Stimulated activated CD4-positive, alpha-beta T cell treated with anti-CD3 and anti-CD28 coated beads, Interleukin-4, amount 100 ng/mL, for 24 hours (primary cell): Measurements from ENCODE around the gene BCL2L12.

Experiments
- DNase-seq: peaks from one replicate; pipeline ENCODE4 v3.0.0-alpha.2; 2020

BCL2L12 gene

DNA sequence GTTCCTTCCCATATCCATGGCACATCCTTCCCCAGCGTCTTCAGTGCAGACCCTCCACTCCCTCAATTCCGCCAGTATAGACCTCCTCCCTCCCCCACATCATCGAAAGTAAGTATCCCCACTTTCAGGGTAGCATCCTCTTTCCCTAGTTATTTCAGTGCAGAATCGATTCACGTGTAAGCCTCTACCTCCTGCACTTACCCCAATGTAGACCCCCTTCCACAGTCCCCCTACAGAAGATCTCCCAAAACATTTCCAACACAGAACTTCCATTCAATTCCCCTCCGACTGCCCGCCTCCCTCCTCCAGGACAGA is 740 bp upstream of the BCL2L12 start:
- no peak for DNase-seq

GRCh38 chr19:49666120-49666444 is 349 bp downstream of the BCL2L12 start:
- DNase-seq = no peak

DNA sequence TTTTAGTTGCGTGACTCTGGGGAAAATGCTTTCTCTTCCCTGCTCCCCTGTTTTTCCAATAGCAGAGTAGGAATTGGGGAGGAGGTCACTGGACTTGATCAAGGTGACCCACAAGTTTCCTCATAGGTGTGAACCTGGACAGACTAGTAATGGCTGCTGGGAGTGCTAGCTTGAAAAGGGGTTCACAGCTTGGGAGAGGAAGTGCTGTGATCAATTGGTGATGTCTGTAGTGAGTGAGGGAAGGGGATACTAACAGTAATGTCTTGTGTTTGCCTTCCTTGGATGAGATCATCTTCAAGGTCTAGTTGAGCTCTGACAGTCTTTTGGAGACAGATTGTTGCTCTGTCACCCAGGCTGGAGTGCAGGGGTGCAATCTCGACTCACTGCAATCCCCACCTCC is 1.7 kb downstream of the BCL2L12 start:
- DNase-seq = no peak

DNA sequence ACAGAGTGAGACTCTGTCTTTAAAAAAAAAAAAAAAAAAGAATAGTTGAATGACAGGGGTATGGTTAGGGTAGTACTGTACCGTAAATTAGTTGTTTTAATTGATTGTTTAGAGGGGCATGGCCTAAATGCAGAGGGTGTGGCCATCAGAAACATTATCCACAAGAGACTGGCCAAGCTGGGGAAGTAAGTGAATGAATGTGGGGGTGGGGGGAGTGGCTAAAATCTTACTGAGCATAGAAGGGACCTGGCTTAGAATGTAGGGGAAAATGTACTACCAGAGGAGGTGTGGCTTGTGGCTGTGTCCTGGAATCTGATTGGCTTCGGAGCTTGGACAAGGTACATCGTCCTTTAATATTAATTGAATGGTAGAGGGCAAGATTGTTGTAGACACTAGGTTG is 3.8 kb downstream of the BCL2L12 start:
- DNase-seq = no peak

GRCh38 chr19:49672131-49672919 is 6.6 kb downstream of the BCL2L12 start:
- DNase-seq = peak; percentile 81

DNA sequence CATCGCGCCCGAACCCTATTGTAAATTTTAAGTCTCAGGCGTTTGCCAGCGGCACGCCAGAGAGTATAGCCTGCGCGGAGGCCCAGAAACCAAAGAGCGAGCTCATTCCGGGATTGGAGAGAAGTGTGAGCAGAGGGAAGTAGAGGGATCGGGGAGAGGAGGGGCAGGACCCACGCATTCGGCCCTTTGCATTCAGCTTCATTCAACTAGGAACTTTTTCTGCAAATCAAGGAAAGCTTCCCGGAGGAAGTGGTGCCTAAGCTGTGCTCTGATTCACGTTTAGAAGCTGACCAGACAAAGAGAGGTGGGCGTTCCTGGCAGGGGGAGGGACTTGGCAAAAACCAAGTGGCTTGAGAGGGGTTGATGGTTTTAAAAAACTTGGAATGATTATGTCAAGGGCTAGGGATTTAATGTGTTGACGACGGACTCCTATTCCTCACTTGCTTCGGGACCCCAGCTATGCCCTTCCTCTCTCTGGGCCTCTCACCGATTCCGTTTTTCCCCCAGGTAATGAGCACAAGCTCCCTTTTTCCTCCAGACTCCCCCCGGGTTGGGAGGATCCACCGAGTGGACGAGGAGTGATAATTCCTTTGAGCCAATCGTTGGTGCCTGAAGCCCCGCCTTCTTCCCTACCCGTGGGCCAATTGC is 10.5 kb downstream of the BCL2L12 start:
- peak; percentile 75 for DNase-seq

DNA sequence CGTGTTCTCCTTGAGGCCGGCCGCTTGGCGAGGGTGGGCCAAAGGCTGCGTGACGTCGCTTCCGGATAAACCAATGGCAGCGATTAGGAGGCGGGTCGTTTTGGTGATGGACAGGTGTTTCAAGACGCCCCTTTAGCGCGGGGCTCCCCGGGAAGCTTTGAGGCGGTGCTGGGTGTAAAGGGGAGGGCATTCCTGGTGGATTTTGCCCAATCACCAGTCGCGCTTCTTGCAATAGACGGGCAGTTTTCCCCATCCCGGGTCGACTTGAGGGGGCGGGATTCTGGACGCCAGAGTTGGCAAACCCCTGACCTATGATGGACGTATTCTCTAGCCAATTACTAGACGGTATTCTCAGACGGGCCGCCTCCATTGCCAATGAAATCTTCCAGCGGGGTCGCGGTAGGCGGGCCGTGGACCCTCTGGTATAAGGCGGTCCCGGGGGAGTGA is 11.1 kb downstream of the BCL2L12 start:
- peak; percentile 99 for DNase-seq

- DNase-seq = peak; percentile 52
Measured at GRCh38 chr19:49677231-49677900, 11.6 kb downstream of the BCL2L12 start, which contains the start of gene PRMT1. Gene PRMT1, plus strand, starts transcription at chr19:49677271. Its CDS starts 10 bp downstream, at chr19:49677281.

DNA sequence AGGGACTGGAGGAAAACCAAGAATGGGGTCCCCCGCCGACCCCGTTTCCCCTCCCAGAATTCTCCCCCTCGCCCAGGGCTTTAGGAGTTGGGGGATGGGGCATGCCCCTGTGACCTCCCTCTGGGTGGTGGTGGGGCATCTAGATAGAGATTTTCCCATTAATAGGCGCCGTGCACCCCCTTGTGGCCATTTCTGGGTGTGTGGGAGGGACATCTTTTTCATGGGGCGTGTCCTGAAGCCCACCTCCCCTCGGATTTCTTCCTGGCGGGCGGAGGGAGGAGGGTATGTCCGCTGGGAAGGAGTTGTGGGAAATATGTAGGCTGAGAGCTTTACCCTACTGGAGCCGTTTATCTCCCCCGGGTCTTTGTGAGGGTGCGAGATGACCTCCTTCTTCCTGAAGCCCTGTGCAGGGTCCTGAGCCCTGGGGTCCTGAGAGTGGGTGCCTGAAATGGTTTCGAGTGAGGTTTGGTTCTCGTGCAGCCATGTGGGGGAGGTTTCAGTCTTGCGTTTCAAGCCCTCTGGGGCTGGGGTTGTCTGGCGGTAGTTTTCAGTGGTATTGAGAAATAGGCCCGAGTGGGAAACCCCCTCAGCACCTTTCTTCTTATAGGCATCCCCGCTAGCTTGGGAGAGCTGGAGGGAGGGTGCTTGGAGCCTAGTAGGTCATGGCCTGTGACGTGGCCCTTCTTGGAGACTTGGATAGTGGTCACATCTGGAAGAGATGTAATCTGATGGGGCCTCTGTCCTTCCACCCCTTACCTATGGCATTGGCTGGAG is 12.4 kb downstream of the BCL2L12 start:
- DNase-seq = peak; percentile 86

GRCh38 chr19:49678985-49679770 is 13.4 kb downstream of the BCL2L12 start:
- no peak for DNase-seq

- DNase-seq = no peak
Measured at GRCh38 chr19:49679771-49680413, 14.2 kb downstream of the BCL2L12 start.

- DNase-seq = peak; percentile 95
Measured at GRCh38 chr19:49680421-49681351, 15.0 kb downstream of the BCL2L12 start.

DNA sequence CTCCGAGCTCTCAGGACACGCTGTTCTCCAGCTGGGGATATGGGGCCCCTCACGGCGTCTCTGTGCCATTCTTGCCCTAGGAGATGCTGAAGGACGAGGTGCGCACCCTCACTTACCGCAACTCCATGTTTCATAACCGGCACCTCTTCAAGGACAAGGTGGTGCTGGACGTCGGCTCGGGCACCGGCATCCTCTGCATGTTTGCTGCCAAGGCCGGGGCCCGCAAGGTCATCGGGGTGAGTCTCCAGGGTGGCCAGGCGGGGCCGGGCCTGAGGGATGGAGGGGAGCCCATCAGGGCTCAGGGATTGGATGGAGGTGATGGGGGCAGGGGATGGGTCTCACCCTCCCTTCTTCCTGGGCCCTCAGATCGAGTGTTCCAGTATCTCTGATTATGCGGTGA is 16.1 kb downstream of the BCL2L12 start:
- DNase-seq = no peak

GRCh38 chr19:49682274-49682673 is 16.5 kb downstream of the BCL2L12 start:
- no peak for DNase-seq

DNA sequence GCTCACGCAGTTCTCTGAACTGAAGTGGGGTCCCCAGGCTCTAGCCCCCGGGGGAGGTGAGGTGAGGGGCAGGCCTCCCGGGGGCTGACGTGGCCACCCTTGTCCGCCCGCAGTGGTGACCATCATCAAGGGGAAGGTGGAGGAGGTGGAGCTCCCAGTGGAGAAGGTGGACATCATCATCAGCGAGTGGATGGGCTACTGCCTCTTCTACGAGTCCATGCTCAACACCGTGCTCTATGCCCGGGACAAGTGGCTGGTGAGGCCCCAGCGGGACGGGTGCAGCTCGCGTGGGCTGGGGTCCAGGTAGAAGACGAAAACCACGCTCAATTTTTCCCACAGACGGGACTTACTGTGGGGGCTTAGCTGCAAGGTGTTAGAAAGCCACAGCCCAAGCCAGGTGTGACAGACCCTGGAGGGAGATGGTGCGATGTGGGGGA is 18.1 kb downstream of the BCL2L12 start:
- DNase-seq = no peak

DNA sequence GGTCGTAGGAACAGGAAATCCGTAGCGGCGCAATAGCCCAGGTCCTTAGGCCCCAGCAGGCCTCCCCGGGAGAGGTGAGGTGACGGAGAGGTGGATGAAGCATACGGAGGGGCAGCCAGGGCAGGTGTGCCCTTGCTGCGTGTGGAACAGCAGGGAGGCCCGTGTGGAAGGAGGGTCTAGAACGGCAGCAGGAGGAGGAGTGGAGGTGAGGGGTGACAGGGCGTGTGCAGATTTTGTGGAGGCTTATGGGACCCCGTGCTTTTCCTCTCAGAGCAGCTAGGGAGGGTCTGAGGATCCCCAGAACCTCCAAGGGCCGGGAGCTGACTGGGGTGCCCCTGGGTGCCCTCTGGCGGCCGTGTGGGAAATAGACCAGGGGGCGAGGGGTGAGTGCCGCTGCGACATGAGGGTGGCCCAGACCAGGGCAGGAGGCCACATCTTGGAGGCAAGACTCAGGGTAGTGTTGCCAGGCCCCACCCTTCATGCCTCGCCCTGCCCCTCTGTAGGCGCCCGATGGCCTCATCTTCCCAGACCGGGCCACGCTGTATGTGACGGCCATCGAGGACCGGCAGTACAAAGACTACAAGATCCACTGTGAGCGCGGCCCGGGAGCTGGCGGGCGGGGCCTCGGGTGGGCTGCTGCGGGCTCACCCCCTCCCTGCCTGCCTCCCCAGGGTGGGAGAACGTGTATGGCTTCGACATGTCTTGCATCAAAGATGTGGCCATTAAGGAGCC is 18.7 kb downstream of the BCL2L12 start:
- no peak for DNase-seq

GRCh38 chr19:49684983-49685553 is 19.3 kb downstream of the BCL2L12 start:
- DNase-seq = no peak

- no peak for DNase-seq
Measured at GRCh38 chr19:49685845-49686332, 20.2 kb downstream of the BCL2L12 start.

GRCh38 chr19:49686503-49687088 is 20.9 kb downstream of the BCL2L12 start:
- DNase-seq = no peak
